SK-N-MC (cell line): Measurements from ENCODE around the gene CMTM2.

ENCODE experiments used
- EZH2 ChIP-seq: fragments of 200-600 bp; sonication (generic); IDR thresholded peaks from one replicate; pipeline ENCODE4 v1.6.1; 2017; ENCODE audit warnings: antibody characterized with exemption
- FOXP2 ChIP-seq: optimal IDR thresholded peaks from 2 replicates; pipeline ENCODE3; 2011; ENCODE audit warnings: mild to moderate bottlenecking, moderate library complexity; ENCODE audit not compliant: insufficient read depth; ENCODE audit errors: extremely low read length, control extremely low read depth
- POLR2AphosphoS5 ChIP-seq: IDR thresholded peaks from 2 replicates; pipeline ENCODE4 v1.6.1; 2012; ENCODE audit warnings: mild to moderate bottlenecking, low read depth, low read length, borderline replicate concordance

DNA sequence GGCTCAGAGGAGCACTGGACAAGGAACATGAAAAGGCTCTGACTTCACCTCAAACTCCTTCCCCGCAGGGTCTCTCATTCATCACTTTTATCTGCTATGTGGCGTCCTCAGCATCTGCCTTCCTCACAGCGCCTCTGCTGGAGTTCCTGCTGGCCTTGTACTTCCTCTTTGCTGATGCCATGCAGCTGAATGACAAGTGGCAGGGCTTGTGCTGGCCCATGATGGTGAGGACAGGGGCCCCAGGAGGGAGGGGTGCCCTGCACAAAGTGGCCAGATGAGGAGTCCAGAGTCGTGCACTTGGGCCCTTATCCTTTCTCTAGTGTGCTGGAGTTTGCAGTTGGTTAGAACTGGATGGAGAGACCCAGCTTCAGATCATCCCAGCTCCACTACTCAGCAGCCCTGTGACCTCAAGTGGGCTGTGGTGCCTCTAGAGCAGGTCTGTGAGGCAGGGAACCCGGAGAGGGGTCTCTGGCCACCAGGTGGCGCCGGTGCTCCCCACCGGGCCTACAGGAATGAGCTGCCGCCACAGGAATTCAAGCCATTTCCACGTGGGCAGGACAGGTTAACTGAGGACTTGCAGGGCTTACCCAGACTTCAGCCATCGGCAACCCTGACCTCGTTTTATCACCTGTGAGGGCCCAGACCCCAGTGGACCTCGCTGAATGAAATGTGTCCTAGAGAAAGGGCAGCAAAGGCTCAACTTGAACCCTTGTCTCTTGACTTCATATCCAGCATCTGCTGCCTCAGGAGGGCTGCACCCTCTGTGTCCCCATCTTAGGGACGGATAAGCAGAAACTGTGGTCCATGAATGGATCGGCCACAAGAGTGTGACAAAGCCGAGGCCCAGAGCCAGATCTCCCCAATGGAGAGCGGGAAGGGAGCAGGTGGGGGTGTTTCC, 29.2 kb downstream of the CMTM2 start:
- TF ChIP-seq POLR2AphosphoS5 (no peak), EZH2 (no peak), FOXP2 (no peak)
